ENCODE measurements around the gene CDKN1C. TPM values are rescaled to one million over a fixed set of nuclear protein-coding genes. Genes with fewer than 3 reads are reported as not detected.
A peak's percentile ranks its signal among the peaks of the same experiment; 100 is the strongest.

The CDKN1C gene
- total RNA-seq, 2 donors from 2014 or later, result 1.5 to 2.6 TPM

GRCh38 chr11:2896047-2896446 lies 10.5 kb upstream of the CDKN1C start:
- Mint-ChIP-seq H3K9me3 (no peaks in the 10 kb centered on the region), H3K4me3 (no peak overlapping the region), H3K36me3 (ENCODE audit: insufficient read depth in 2 of 2) (no peaks in the 10 kb centered on the region), H3K27me3 (ENCODE audit: low read depth) (no peaks in the 10 kb centered on the region), H3K4me1 (ENCODE audit: low read depth) (peaks cover 45% of the 10 kb centered on the region), H3K27ac (no peak overlapping the region)
- DNase-seq, result no peak
- ATAC-seq (replicated peaks in 1 of 2), result no peak

GRCh38 chr11:2893935-2894334 lies 8.4 kb upstream of the CDKN1C start:
- H3K27ac Mint-ChIP-seq, result no peak overlapping the region
- no peaks in the 10 kb centered on the region for H3K27me3 Mint-ChIP-seq (ENCODE audit: low read depth)

DNA sequence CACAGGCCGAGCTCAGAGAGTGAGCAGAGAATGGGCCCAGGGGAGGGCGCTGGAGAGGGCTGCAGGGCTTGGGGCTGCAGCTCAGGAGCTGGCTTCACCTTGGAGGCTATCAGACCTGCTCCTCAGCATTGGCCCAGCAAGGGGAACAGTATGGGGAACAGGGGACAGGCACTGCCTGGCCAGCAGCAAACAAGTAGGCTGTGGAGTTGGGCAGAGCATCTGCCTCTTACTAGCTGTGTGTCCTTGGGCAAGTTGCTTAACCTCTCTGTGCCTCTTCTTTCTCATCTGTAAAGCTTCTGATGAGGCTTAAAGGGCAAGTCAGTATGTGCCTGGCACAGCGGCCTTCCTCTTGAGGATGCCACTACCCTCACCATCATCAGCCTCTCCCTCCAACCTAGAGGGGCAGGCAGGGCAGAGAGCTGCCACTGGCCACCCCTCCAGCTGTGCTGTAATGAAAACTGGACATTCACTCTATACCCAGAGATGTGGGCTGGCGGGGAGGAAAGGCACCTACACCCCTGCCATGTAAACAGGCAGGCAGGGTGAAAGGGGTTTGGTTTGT lies 7.5 kb upstream of the CDKN1C start:
- H3K27ac Mint-ChIP-seq, result no peak overlapping the region
- peak; percentile 66 to 68 for DNase-seq
- peaks cover 25% of the 10 kb centered on the region for H3K4me1 Mint-ChIP-seq (ENCODE audit: low read depth)
- ATAC-seq (replicated peaks in 1 of 2), result peak; percentile 57 to 65
- no peaks in the 10 kb centered on the region for H3K27me3 Mint-ChIP-seq (ENCODE audit: low read depth)
- peak overlapping the region; percentile 83 to 85 for H3K4me3 Mint-ChIP-seq
- no peaks in the 10 kb centered on the region for H3K36me3 Mint-ChIP-seq (ENCODE audit: insufficient read depth in 2 of 2)
- H3K9me3 Mint-ChIP-seq, result no peaks in the 10 kb centered on the region

More at GRCh38 chr11:2893935-2894334, 8.4 kb upstream of the CDKN1C start:
- ATAC-seq (replicated peaks in 1 of 2) (no peak), DNase-seq (no peak)
- H3K4me1 Mint-ChIP-seq (ENCODE audit: low read depth), result peaks cover 34% of the 10 kb centered on the region
- no peak overlapping the region for H3K4me3 Mint-ChIP-seq
- H3K36me3 Mint-ChIP-seq (ENCODE audit: insufficient read depth in 2 of 2), result no peaks in the 10 kb centered on the region
- no peaks in the 10 kb centered on the region for H3K9me3 Mint-ChIP-seq

GRCh38 chr11:2892215-2892966 lies 6.8 kb upstream of the CDKN1C start:
- Mint-ChIP-seq H3K4me3 (peak overlapping the region; percentile 83 to 85), H3K9me3 (no peaks in the 10 kb centered on the region), H3K4me1 (ENCODE audit: low read depth) (peaks cover 20% of the 10 kb centered on the region), H3K27ac (peak overlapping the region; percentile 68), H3K36me3 (ENCODE audit: insufficient read depth in 2 of 2) (no peaks in the 10 kb centered on the region), H3K27me3 (ENCODE audit: low read depth) (no peaks in the 10 kb centered on the region)
- DNase-seq, result peak; percentile 76 to 78
- peak; percentile 68 to 72 for ATAC-seq (replicated peaks in 1 of 2)

DNA sequence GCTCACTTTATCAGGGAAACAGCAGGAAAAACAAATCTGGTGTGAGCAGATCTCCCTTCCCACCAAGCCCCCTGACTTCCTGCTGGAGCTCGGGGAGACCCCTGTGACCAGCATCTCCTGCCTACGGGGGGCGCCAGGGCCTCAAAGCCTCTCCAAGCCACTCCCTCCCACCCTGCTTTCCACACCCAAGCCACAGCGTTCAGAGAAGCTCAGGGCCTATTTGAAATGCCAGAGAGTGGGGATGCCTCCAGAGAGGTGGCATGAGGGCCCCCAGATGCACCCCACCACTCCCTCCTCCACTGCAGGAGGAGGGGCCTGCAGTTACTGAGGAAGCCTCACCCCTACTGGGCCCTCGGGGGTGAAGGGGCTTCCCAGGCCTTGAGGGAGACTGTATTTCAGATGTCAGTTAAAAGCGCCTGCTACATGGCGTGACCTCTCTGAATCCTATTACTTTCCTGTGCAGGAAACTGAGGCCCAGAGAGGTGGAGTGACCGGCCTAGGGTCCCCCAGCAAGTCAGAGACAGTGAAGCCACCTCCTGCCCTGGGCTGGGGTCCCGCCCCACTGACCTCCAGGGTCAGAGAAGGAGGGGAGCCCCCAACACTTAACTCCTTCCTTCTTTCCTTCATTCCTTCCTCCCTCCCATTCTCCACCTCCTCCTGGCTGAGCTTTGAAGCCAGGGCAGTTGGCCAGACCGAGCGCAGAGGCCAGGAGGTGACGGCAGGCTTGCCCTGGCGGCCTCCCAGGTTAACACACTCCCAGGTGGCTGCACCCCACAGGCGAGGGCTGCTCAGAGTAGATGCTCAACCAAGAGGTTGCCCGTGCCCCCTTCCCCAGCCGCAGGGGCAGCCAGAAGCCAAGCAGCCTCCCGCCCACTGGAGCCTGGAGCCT lies 6.0 kb upstream of the CDKN1C start:
- Mint-ChIP-seq H3K36me3 (ENCODE audit: insufficient read depth in 2 of 2) (no peaks in the 10 kb centered on the region), H3K4me3 (peak overlapping the region; percentile 83 to 85), H3K27me3 (ENCODE audit: low read depth) (no peaks in the 10 kb centered on the region), H3K4me1 (ENCODE audit: low read depth) (peaks cover 20% of the 10 kb centered on the region), H3K27ac (peak overlapping the region; percentile 68), H3K9me3 (no peaks in the 10 kb centered on the region)
- DNase-seq (no peak), ATAC-seq (replicated peaks in 1 of 2) (no peak)

GRCh38 chr11:2890466-2891294 lies 5.1 kb upstream of the CDKN1C start:
- no peak overlapping the region for H3K4me3 Mint-ChIP-seq
- H3K27me3 Mint-ChIP-seq (ENCODE audit: low read depth), result no peaks in the 10 kb centered on the region
- no peaks in the 10 kb centered on the region for H3K9me3 Mint-ChIP-seq
- no peak overlapping the region for H3K27ac Mint-ChIP-seq
- H3K36me3 Mint-ChIP-seq (ENCODE audit: insufficient read depth in 2 of 2), result no peaks in the 10 kb centered on the region
- no peak for ATAC-seq (replicated peaks in 1 of 2)
- H3K4me1 Mint-ChIP-seq (ENCODE audit: low read depth), result peaks cover 20% of the 10 kb centered on the region
- no peak for DNase-seq

DNA sequence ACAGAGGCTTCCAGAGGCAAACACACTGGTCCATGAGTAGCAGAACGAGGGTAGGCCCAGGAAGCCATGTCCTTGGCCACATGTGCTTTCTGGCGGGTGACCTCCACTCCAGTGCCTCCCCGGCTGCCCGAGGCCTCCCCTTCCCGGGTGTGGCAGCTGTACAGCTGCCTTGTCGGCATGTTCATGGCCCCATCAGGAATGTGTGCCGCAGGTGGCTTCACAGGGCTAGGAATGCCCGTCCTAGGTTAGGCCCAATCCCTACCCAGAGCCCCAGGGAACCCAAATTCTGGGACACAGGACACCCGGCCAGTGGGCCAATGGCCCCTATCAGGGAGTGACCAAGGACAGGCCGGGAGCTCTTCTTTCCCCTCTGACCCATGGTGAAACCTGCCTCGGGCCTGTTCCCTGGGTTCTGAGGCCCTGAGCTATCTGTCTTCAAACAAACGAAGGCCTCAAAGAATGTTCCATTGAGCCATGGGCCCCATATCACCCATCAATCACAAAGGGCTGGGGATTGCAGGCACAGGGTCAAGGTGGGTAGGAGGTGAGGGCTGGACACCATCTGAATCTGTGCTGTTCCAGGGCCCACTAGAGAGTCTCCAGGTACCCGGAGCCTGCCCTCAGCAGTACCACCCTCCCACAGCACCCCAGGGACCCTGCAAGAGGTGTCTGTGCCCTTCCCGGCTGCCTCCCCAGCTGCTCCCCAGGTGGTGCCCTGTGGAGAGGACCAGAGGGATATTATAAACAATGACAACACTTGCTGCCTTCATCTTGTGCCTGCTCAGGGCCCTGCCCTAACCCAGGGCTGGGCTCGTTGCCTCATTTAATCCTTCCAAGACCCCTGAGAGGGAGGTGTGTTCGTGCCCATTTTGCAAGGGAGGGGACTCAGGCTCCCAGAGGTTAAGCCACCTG lies 4.0 kb upstream of the CDKN1C start:
- DNase-seq (no peak), ATAC-seq (replicated peaks in 1 of 2) (no peak)
- Mint-ChIP-seq H3K4me1 (ENCODE audit: low read depth) (peaks cover 20% of the 10 kb centered on the region), H3K9me3 (no peaks in the 10 kb centered on the region), H3K27me3 (ENCODE audit: low read depth) (no peaks in the 10 kb centered on the region), H3K36me3 (ENCODE audit: insufficient read depth in 2 of 2) (no peaks in the 10 kb centered on the region), H3K27ac (no peak overlapping the region), H3K4me3 (no peak overlapping the region)

- Mint-ChIP-seq H3K27ac (peak overlapping the region; percentile 46), H3K9me3 (no peaks in the 10 kb centered on the region), H3K4me1 (ENCODE audit: low read depth) (peaks cover 21% of the 10 kb centered on the region), H3K36me3 (ENCODE audit: insufficient read depth in 2 of 2) (no peaks in the 10 kb centered on the region), H3K4me3 (no peak overlapping the region), H3K27me3 (ENCODE audit: low read depth) (peaks cover 2% of the 10 kb centered on the region)
- peak; percentile 33 to 36 for ATAC-seq (replicated peaks in 1 of 2)
- peak; percentile 89 to 90 for DNase-seq
These were observed 2.8 kb upstream of the CDKN1C start for GRCh38 chr11:2888266-2888968.

- Mint-ChIP-seq H3K27ac (no peak overlapping the region), H3K9me3 (no peaks in the 10 kb centered on the region), H3K4me3 (peak overlapping the region in 1 of 2 donors; percentile 39), H3K27me3 (ENCODE audit: low read depth) (peaks cover 9% of the 10 kb centered on the region), H3K36me3 (ENCODE audit: insufficient read depth in 2 of 2) (peaks cover 0 to 2% of the 10 kb centered on the region in 2 donors), H3K4me1 (ENCODE audit: low read depth) (peaks cover 23% of the 10 kb centered on the region)
- DNase-seq (no peak), ATAC-seq (replicated peaks in 1 of 2) (no peak)
These were observed 2.1 kb upstream of the CDKN1C start for GRCh38 chr11:2887515-2888195.

DNA sequence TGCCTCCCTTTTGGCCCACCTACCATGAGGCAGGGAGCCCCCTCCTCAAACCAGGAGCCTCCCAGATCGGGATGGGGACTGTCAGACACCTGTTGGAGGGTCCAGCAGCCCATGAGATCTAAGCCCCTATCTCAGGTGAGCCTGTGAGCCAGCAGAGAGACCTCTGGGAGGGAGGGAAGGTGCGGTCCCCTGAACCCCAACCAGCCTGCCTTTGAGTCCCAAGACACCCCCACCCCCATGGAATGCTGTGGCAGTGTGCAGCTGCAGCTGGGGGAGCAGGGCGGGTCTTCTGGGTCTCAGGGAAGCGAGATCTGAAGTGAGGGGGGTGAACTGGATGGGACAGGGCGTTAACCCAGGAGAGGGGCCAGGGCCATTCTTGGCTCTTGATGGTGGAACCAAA lies 1.4 kb upstream of the CDKN1C start:
- peak overlapping the region; percentile 17 to 51 for H3K4me3 Mint-ChIP-seq
- peaks cover 16% of the 10 kb centered on the region for H3K4me1 Mint-ChIP-seq (ENCODE audit: low read depth)
- H3K27ac Mint-ChIP-seq, result no peak overlapping the region
- DNase-seq (no peak), ATAC-seq (replicated peaks in 1 of 2) (no peak)
- no peaks in the 10 kb centered on the region for H3K9me3 Mint-ChIP-seq
- H3K27me3 Mint-ChIP-seq (ENCODE audit: low read depth), result peaks cover 14% of the 10 kb centered on the region
- H3K36me3 Mint-ChIP-seq (ENCODE audit: insufficient read depth in 2 of 2), result peaks cover 0 to 2% of the 10 kb centered on the region in 2 donors

All from activated T-cell treated with anti-CD3 and anti-CD28 coated beads, Interleukin-2, amount 50 U/mL, for 72 hours (primary cell).